ENCODE measurements around the gene MGAT4C.

- TF ChIP-seq CTCF (IDR thresholded peaks at IDR 0.05) (no peak), POLR2A (IDR thresholded peaks at IDR 0.05) (no peak)
Measured at GRCh38 chr12:86188226-86188625, 68.0 kb downstream of the MGAT4C start.
